ENCODE measurements around the gene CYP2W1.

CYP2W1 gene

GRCh38 chr7:946256-946996 lies 36.6 kb upstream of the CYP2W1 start:
- no peak for DNase-seq (ENCODE audit: low read depth)
- H3K4me3 ChIP-seq (ENCODE audit: low read length), result no peak overlapping the region
- no peak for TF ChIP-seq CTCF (conservative IDR thresholded peaks at IDR 0.05; ENCODE audit: low read depth, low read length)

GRCh38 chr7:947391-948210 lies 35.4 kb upstream of the CYP2W1 start:
- no peak overlapping the region for H3K4me3 ChIP-seq (ENCODE audit: low read length)
- no peak for TF ChIP-seq CTCF (conservative IDR thresholded peaks at IDR 0.05; ENCODE audit: low read depth, low read length)
- no peak for DNase-seq (ENCODE audit: low read depth)

- no peak overlapping the region for H3K4me3 ChIP-seq (ENCODE audit: low read length)
- TF ChIP-seq CTCF (conservative IDR thresholded peaks at IDR 0.05; ENCODE audit: low read depth, low read length), result no peak
- DNase-seq (ENCODE audit: low read depth), result no peak
Observed at GRCh38 chr7:949021-949934, 33.7 kb upstream of the CYP2W1 start.

- H3K4me3 ChIP-seq (ENCODE audit: low read length), result no peak overlapping the region
- no peak for DNase-seq (ENCODE audit: low read depth)
- no peak for TF ChIP-seq CTCF (conservative IDR thresholded peaks at IDR 0.05; ENCODE audit: low read depth, low read length)
Observed at GRCh38 chr7:951881-952547, 31.0 kb upstream of the CYP2W1 start.

GRCh38 chr7:952548-953441 lies 30.2 kb upstream of the CYP2W1 start:
- DNase-seq (ENCODE audit: low read depth), result no peak
- no peak overlapping the region for H3K4me3 ChIP-seq (ENCODE audit: low read length)
- TF ChIP-seq CTCF (conservative IDR thresholded peaks at IDR 0.05; ENCODE audit: low read depth, low read length), result no peak
